Measurements from ENCODE around the gene BCL2L1.
A peak's percentile ranks its signal among the peaks of the same experiment; 100 is the strongest.

The BCL2L1 gene

GRCh38 chr20:31723319-31724078, 831 bp upstream of the BCL2L1 start:
- peak; percentile 99 for DNase-seq (ENCODE audit: low spot score)

- DNase-seq (ENCODE audit: low spot score), result no peak
Measured at GRCh38 chr20:31723069-31723318, 326 bp upstream of the BCL2L1 start.

- DNase-seq (ENCODE audit: low spot score), result no peak
Measured at GRCh38 chr20:31721408-31722256, 1.0 kb downstream of the BCL2L1 start.

- DNase-seq (ENCODE audit: low spot score), result no peak
Measured at GRCh38 chr20:31720486-31721407, 1.9 kb downstream of the BCL2L1 start.

GRCh38 chr20:31719644-31720485, 2.8 kb downstream of the BCL2L1 start:
- no peak for DNase-seq (ENCODE audit: low spot score)

GRCh38 chr20:31718952-31719643, 3.6 kb downstream of the BCL2L1 start:
- no peak for DNase-seq (ENCODE audit: low spot score)

- DNase-seq (ENCODE audit: low spot score), result no peak
Measured at GRCh38 chr20:31717478-31718201, 5.0 kb downstream of the BCL2L1 start.

GRCh38 chr20:31716818-31717477, 5.7 kb downstream of the BCL2L1 start:
- DNase-seq (ENCODE audit: low spot score), result no peak

- DNase-seq (ENCODE audit: low spot score), result no peak
Measured at GRCh38 chr20:31716351-31716750, 6.3 kb downstream of the BCL2L1 start.

- no peak for DNase-seq (ENCODE audit: low spot score)
Measured at GRCh38 chr20:31715766-31716165, 6.9 kb downstream of the BCL2L1 start.

- DNase-seq (ENCODE audit: low spot score), result peak; percentile 89
Measured at GRCh38 chr20:31713312-31714273, 9.1 kb downstream of the BCL2L1 start.

GRCh38 chr20:31712564-31713311, 9.9 kb downstream of the BCL2L1 start:
- DNase-seq (ENCODE audit: low spot score), result peak; percentile 46

GRCh38 chr20:31712112-31712553, 10.5 kb downstream of the BCL2L1 start:
- no peak for DNase-seq (ENCODE audit: low spot score)

GRCh38 chr20:31711179-31712111, 11.2 kb downstream of the BCL2L1 start:
- no peak for DNase-seq (ENCODE audit: low spot score)

GRCh38 chr20:31710423-31711108, 12.1 kb downstream of the BCL2L1 start:
- DNase-seq (ENCODE audit: low spot score), result no peak

- no peak for DNase-seq (ENCODE audit: low spot score)
Measured at GRCh38 chr20:31709939-31710338, 12.7 kb downstream of the BCL2L1 start.
